ENCODE measurements around the gene ZNF597.
A peak's percentile ranks its signal among the peaks of the same experiment; 100 is the strongest.

Gene ZNF597

DNA sequence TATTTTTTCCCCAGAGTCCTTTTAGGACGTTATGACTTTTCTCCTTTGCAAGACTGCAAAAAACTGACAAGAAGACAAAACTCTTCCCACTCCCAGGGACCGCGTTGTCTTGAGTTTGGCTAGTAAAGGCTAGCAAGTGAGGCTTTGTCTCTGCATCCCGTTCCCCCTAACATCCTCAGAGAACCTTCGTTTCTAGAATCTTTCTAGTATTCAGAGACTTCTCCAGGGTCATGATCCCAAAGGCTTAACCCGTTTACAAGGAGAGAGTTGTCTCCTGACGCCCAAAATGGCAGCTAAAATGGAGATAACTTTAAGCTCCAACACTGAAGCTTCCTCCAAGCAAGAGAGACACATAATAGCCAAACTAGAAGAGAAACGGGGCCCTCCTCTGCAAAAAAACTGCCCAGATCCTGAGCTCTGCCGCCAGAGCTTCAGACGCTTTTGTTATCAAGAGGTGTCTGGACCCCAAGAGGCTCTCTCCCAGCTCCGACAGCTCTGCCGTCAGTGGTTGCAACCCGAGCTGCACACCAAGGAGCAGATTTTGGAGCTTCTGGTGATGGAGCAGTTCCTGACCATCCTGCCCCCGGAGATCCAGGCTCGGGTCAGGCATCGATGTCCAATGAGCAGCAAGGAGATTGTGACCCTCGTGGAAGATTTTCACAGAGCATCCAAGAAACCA lies 41.4 kb downstream of the ZNF597 start:
- DNase-seq, result no peak
- peaks cover 23% of the 10 kb centered on the region for H3K79me2 ChIP-seq (ENCODE audit: low read length)
- H3K4me3 ChIP-seq (ENCODE audit: low read length), result peak overlapping the region; percentile 96
- H3K9ac ChIP-seq (ENCODE audit: low read length), result peak overlapping the region; percentile 62
- H3K4me1 ChIP-seq (ENCODE audit: low read length), result peaks cover 6% of the 10 kb centered on the region; the same call in 1 of the 2 replicates
- H3K27me3 ChIP-seq (replicated peaks; ENCODE audit: insufficient read depth, low read length), result no peaks in the 10 kb centered on the region
- H3K9me2 ChIP-seq (replicated peaks; ENCODE audit: insufficient read depth, low read length), result no peaks in the 10 kb centered on the region
- peaks cover 8% of the 10 kb centered on the region; the same call in 1 of the 2 replicates for H3F3A ChIP-seq (ENCODE audit: insufficient read depth, low read length)
- H3K4me2 ChIP-seq (ENCODE audit: low read depth, low read length), result peak overlapping the region; percentile 61
- peak overlapping the region; percentile 41 for H2AFZ ChIP-seq (ENCODE audit: low read length)
- H3K27ac ChIP-seq (ENCODE audit: low read length), result peak overlapping the region; percentile 47; the same call in 1 of the 2 replicates
- H3K9me3 ChIP-seq (replicated peaks; ENCODE audit: insufficient read depth, low read length), result no peaks in the 10 kb centered on the region
- H3K36me3 ChIP-seq (replicated peaks; ENCODE audit: insufficient read depth, low read length), result peaks cover 25% of the 10 kb centered on the region
- TF ChIP-seq EZH2phosphoT487 (IDR thresholded peaks at IDR 0.05; ENCODE audit: low read length) (no peak), EZH2 (optimal IDR thresholded peaks at IDR 0.05; ENCODE audit: low read depth, low read length) (no peak), CTCF (IDR thresholded peaks at IDR 0.05; ENCODE audit: low read length) (no peak)
- no peaks in the 10 kb centered on the region for H4K20me1 ChIP-seq (ENCODE audit: insufficient read depth, low read length)

DNA sequence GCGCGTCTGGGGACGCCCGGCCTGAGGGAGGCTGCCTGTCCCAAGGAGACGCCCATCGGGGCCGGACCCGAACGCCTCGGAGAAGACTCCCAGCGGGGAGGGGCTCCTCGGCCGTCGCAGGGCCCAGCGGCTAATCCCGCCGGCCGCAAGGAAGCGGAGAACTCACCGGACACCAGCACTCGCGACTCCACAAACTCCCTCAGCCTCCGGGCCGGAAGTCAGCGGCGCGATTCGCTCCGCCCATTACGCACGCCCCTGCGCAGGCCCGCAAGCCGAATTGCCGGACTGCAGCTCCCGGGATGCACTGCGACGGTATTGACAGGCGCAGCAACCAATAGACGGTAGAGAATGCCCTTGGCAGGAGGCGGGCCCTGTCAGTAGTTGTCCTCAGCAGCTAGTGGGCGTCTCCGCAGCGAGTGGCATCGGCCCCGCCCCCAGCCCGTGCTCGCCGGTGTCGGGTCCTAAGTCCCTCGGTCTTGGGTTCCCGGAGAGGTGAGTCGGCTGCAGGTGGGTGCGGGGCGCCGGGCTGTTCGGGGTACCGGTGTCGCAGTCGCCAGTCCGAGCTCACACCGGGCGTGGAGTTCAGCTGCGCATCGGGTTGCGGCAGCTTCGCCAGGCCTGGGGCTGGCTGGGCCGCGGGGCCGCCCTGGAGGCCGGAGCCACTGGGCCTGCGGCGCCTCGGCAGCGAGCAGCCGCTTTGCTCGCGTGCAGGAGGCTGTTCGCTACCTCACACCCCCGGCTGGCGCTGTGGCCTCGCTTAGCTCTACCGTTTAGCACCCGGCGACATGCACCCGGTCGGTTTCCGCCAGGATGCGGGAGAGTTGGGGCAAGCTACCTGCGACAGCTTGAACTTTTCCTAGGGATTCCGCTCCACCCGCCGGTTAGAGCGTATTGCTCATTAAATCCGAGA lies 42.3 kb downstream of the ZNF597 start, which contains the start of the genes ZNF174 and ZSCAN32:
ZNF174 (plus strand) TSS at position 437 of the 910 bp plus-strand sequence. CDS start 790 bp downstream, outside the sequence.
ZSCAN32 (minus strand) TSS at position 226 of the 910 bp plus-strand sequence. CDS start 3,447 bp downstream, outside the sequence.
- no peaks in the 10 kb centered on the region for H3K27me3 ChIP-seq (replicated peaks; ENCODE audit: insufficient read depth, low read length)
- peak within 1 kb of the TSS; percentile 80 for H3K9ac ChIP-seq (ENCODE audit: low read length)
- H3K4me3 ChIP-seq (ENCODE audit: low read length), result peak within 1 kb of the TSS; percentile 96
- H4K20me1 ChIP-seq (ENCODE audit: insufficient read depth, low read length), result no peaks in the 10 kb centered on the region
- peak within 1 kb of the TSS; percentile 85 for H3K4me2 ChIP-seq (ENCODE audit: low read depth, low read length)
- H3K79me2 ChIP-seq (ENCODE audit: low read length), result peaks cover 28% of the 10 kb centered on the region
- no peak for TF ChIP-seq EZH2 (optimal IDR thresholded peaks at IDR 0.05; ENCODE audit: low read depth, low read length)
- no peaks in the 10 kb centered on the region for H3K9me3 ChIP-seq (replicated peaks; ENCODE audit: insufficient read depth, low read length)
- H3K9me2 ChIP-seq (replicated peaks; ENCODE audit: insufficient read depth, low read length), result no peaks in the 10 kb centered on the region
- peaks cover 6% of the 10 kb centered on the region; the same call in 1 of the 2 replicates for H3K4me1 ChIP-seq (ENCODE audit: low read length)
- peak within 1 kb of the TSS; percentile 95 for H2AFZ ChIP-seq (ENCODE audit: low read length)
- peak within 1 kb of the TSS; percentile 69 for H3K27ac ChIP-seq (ENCODE audit: low read length)
- peaks cover 8% of the 10 kb centered on the region; the same call in 1 of the 2 replicates for H3F3A ChIP-seq (ENCODE audit: insufficient read depth, low read length)
- peak; percentile 99 for DNase-seq
- peaks cover 19% of the 10 kb centered on the region for H3K36me3 ChIP-seq (replicated peaks; ENCODE audit: insufficient read depth, low read length)

DNA sequence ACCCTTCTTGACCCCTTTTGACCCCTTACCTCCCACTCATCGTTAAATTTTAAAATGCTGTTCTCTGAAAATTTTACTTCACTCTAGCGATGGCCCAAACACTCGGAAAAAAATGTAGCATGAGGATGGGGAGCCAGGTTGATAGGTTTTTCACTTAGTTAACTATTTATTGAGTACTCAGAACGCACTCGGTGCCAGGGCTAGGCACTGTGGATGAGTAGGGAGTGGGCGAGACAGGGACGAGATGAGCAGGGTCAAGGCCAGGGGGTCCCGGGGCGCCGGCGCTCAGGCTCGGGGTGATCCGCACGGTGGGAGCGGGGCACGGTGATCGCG lies 42.9 kb downstream of the ZNF597 start:
- Histone ChIP-seq H4K20me1 (ENCODE audit: insufficient read depth, low read length) (no peaks in the 10 kb centered on the region), H3K36me3 (replicated peaks; ENCODE audit: insufficient read depth, low read length) (peaks cover 14% of the 10 kb centered on the region), H3K79me2 (ENCODE audit: low read length) (peaks cover 28% of the 10 kb centered on the region), H3K4me3 (ENCODE audit: low read length) (peak overlapping the region; percentile 96), H3K27ac (ENCODE audit: low read length) (peak overlapping the region; percentile 69), H3K4me1 (ENCODE audit: low read length) (peaks cover 6% of the 10 kb centered on the region; the same call in 1 of the 2 replicates), H2AFZ (ENCODE audit: low read length) (peak overlapping the region; percentile 95), H3K9me3 (replicated peaks; ENCODE audit: insufficient read depth, low read length) (no peaks in the 10 kb centered on the region), H3K27me3 (replicated peaks; ENCODE audit: insufficient read depth, low read length) (no peaks in the 10 kb centered on the region), H3K9me2 (replicated peaks; ENCODE audit: insufficient read depth, low read length) (no peaks in the 10 kb centered on the region), H3F3A (ENCODE audit: insufficient read depth, low read length) (peaks cover 8% of the 10 kb centered on the region; the same call in 1 of the 2 replicates), H3K4me2 (ENCODE audit: low read depth, low read length) (peak overlapping the region; percentile 85), H3K9ac (ENCODE audit: low read length) (peak overlapping the region; percentile 80)
- TF ChIP-seq CTCF (IDR thresholded peaks at IDR 0.05; ENCODE audit: low read length), result no peak
- no peak for TF ChIP-seq EZH2phosphoT487 (IDR thresholded peaks at IDR 0.05; ENCODE audit: low read length)
- TF ChIP-seq EZH2 (optimal IDR thresholded peaks at IDR 0.05; ENCODE audit: low read depth, low read length), result no peak
- DNase-seq, result peak; percentile 11
